ENCODE data around the gene ALDH1A2. TPM values are rescaled to one million over a fixed set of nuclear protein-coding genes. Genes with fewer than 3 reads are reported as not detected.

Gene ALDH1A2
- polyA plus RNA-seq, 1 donor (not counting 4 experiments of a cell fraction or from before 2014, with no cell fraction given) = 1.9 TPM

- no peaks in the 10 kb centered on the region for H3K79me2 ChIP-seq (ENCODE audit: control insufficient read depth, insufficient read depth, low read length)
- H3K27ac ChIP-seq (ENCODE audit: control insufficient read depth, insufficient read depth, low read length) = no peak overlapping the region
- no peak for DNase-seq (ENCODE audit: low read depth, low spot score)
- H3K9me1 ChIP-seq (ENCODE audit: control insufficient read depth, extremely low read depth, insufficient read depth, low read length) = no peaks in the 10 kb centered on the region
- FAIRE-seq = no peak
- TF ChIP-seq EZH2 (IDR thresholded peaks at IDR 0.05; ENCODE audit: low read length) = peak; percentile 85
- TF ChIP-seq CTCF (optimal IDR thresholded peaks at IDR 0.05 in 1 of 3, IDR thresholded peaks at IDR 0.05 in 1 of 3, conservative IDR thresholded peaks at IDR 0.05 in 1 of 3; ENCODE audit: extremely low read depth in 1 of 3, insufficient read depth in 2 of 3, low read length in 3 of 3) = no peak
- no peak overlapping the region for H3K9ac ChIP-seq (ENCODE audit: control insufficient read depth, extremely low read depth, insufficient read depth, low read length)
- H3K9me3 ChIP-seq (ENCODE audit: control insufficient read depth, low read depth, low read length) = no peaks in the 10 kb centered on the region
- H3K27me3 ChIP-seq (ENCODE audit: control insufficient read depth, extremely low read depth, insufficient read depth, low read length) = peaks cover 38% of the 10 kb centered on the region
- no peaks in the 10 kb centered on the region for H3K36me3 ChIP-seq (ENCODE audit: control insufficient read depth in 2 of 2, extremely low read depth in 1 of 2, insufficient read depth in 2 of 2, low read length in 2 of 2)
- no peak overlapping the region for H3K4me2 ChIP-seq (ENCODE audit: control insufficient read depth, extremely low read depth, insufficient read depth, low read depth, low read length)
- no peaks in the 10 kb centered on the region for H4K20me1 ChIP-seq (ENCODE audit: control insufficient read depth, extremely low read depth, insufficient read depth, low read length)
- no peak overlapping the region for H2AFZ ChIP-seq (ENCODE audit: control insufficient read depth, low read length)
- dilution Hi-C loops (cut with MboI; ENCODE audit: extremely low pct_ligation_motif_present, low sequenced_read_pairs) = loop anchor here (5.0 kb wide), 1 partner anchor 198 kb away; no protein-coding TSS in a partner anchor
- H3K4me1 ChIP-seq (ENCODE audit: control insufficient read depth, extremely low read depth, insufficient read depth, low read length) = no peaks in the 10 kb centered on the region
- peak overlapping the region in 1 of 3 experiments; percentile 27 for H3K4me3 ChIP-seq (ENCODE audit: control insufficient read depth in 2 of 3, extremely low read depth in 1 of 3, insufficient read depth in 2 of 3, low read depth in 1 of 3, low read length in 3 of 3)
Observed at GRCh38 chr15:58064980-58065444, 499 bp downstream of the ALDH1A2 start.

DNA sequence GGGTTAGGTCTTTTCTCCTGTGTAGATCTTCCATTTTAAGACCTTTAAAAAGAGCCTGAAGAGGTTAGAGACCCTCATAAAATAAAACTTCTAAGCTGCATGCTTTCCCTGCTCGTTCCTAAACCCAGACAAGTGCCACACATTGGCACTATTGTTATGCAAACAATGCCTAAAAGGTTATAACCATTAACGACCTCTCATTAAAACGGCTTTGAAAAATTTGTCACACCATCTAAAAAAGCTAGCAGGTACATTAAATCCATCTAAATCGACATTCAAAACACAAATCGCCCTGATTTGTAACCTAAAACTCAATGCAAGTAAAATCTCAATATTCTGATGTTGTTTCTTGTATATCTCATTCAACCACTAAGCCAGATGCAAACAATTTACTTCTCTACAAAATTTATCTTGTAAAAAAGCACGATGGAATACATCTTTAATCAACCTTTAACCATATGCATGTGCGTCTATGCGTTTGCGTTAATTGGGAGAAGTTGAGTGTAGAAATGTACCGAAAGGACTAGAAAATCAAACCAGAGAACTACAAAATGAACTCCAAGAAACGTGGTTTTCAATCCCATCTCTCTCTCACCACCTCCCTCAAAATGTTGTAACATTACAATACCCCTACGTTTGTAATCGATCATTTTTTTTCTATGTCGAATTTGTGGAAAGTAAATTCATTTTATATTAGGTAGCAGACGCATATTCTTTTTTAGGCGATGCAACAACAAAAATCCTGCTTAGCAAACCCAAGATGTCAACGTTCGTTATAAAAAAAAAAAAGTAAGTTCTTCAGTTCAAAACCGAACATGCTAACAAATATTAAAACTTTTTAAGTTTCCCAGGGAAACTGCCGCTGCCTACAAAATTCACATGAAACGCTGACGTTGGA, 1.2 kb downstream of the ALDH1A2 start:
- Histone ChIP-seq H3K27me3 (ENCODE audit: control insufficient read depth, extremely low read depth, insufficient read depth, low read length) (peaks cover 38% of the 10 kb centered on the region), H3K4me3 (ENCODE audit: control insufficient read depth in 2 of 3, extremely low read depth in 1 of 3, insufficient read depth in 2 of 3, low read depth in 1 of 3, low read length in 3 of 3) (no peak overlapping the region), H3K27ac (ENCODE audit: control insufficient read depth, insufficient read depth, low read length) (no peak overlapping the region), H3K9ac (ENCODE audit: control insufficient read depth, extremely low read depth, insufficient read depth, low read length) (no peak overlapping the region), H3K9me1 (ENCODE audit: control insufficient read depth, extremely low read depth, insufficient read depth, low read length) (no peaks in the 10 kb centered on the region), H3K4me1 (ENCODE audit: control insufficient read depth, extremely low read depth, insufficient read depth, low read length) (no peaks in the 10 kb centered on the region), H2AFZ (ENCODE audit: control insufficient read depth, low read length) (no peak overlapping the region), H3K79me2 (ENCODE audit: control insufficient read depth, insufficient read depth, low read length) (no peaks in the 10 kb centered on the region), H3K4me2 (ENCODE audit: control insufficient read depth, extremely low read depth, insufficient read depth, low read depth, low read length) (no peak overlapping the region), H3K9me3 (ENCODE audit: control insufficient read depth, low read depth, low read length) (no peaks in the 10 kb centered on the region), H3K36me3 (ENCODE audit: control insufficient read depth in 2 of 2, extremely low read depth in 1 of 2, insufficient read depth in 2 of 2, low read length in 2 of 2) (no peaks in the 10 kb centered on the region), H4K20me1 (ENCODE audit: control insufficient read depth, extremely low read depth, insufficient read depth, low read length) (no peaks in the 10 kb centered on the region)
- dilution Hi-C loops (cut with MboI; ENCODE audit: extremely low pct_ligation_motif_present, low sequenced_read_pairs) = no loop called here
- DNase-seq (ENCODE audit: low read depth, low spot score) (no peak), FAIRE-seq (no peak)
- TF ChIP-seq CTCF (optimal IDR thresholded peaks at IDR 0.05 in 1 of 3, IDR thresholded peaks at IDR 0.05 in 1 of 3, conservative IDR thresholded peaks at IDR 0.05 in 1 of 3; ENCODE audit: extremely low read depth in 1 of 3, insufficient read depth in 2 of 3, low read length in 3 of 3) (no peak), EZH2 (IDR thresholded peaks at IDR 0.05; ENCODE audit: low read length) (no peak)

Measured in keratinocyte (primary cell).